NCI-H1105 treated with DMSO at 0.1 percent for 48 hours (cell line): ENCODE results near the gene CFAP61.

Experiments used
- DNase-seq: peaks from one replicate; lab custom pipeline; 2025; lab: John Stamatoyannopoulos, UW

The CFAP61 gene

GRCh38 chr20:20037960-20038359 lies 14.4 kb upstream of the CFAP61 start:
- DNase-seq: no peak

GRCh38 chr20:20038586-20038985 lies 13.7 kb upstream of the CFAP61 start:
- DNase-seq: no peak

- DNase-seq: no peak
These were observed 12.5 kb upstream of the CFAP61 start for GRCh38 chr20:20039752-20040387.

DNA sequence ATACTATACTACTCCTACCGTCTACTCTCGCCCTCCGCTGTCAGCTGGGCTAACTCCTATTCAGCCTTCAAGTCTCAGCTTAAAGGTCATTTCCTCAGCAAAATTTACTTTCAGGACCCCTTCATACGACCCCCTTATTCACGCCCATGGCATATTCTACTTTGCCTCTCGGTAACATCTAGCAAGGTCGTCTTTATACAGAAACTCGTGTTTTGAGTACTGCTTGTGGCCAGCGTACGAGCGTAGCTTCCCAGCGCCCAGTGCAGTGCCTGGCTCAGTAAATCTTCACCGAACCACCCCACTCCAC lies 612 bp upstream of the CFAP61 start:
- DNase-seq: no peak

DNA sequence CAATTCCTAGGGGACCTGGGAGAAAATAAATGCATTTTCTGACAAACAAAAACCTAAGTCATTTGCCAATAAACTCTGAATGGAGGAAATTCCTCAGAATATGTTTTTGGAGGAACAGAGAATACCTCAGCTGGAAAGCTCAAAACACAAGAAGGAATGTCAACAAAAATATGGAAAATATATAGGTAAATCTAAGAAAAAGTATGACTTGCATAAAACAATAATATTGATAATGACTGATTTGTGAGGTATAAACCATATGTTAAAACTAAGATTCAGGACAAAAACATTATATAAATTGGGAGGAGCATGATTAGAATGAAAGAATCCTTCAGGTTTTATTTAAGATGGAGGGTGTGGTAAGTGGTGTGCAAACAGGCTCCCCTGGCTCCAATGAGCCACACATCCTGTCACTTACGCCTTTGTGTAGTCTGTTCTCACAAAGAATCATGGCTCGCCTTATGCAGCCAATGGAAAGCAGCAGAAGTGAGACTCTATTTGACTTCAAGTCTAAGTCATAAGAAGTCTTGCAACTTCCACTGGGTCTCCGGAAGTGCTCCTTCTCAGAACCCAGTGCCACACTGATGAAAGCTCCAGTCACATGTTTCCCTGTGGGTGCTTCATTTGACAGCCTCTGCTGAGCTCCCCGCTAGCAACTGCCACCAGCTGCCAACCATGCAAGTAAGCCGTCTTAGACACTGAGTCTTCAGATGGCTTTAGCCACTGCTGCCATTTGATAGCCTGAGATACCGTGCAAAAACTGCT lies 8.1 kb downstream of the CFAP61 start:
- peak; percentile 38 for DNase-seq

DNA sequence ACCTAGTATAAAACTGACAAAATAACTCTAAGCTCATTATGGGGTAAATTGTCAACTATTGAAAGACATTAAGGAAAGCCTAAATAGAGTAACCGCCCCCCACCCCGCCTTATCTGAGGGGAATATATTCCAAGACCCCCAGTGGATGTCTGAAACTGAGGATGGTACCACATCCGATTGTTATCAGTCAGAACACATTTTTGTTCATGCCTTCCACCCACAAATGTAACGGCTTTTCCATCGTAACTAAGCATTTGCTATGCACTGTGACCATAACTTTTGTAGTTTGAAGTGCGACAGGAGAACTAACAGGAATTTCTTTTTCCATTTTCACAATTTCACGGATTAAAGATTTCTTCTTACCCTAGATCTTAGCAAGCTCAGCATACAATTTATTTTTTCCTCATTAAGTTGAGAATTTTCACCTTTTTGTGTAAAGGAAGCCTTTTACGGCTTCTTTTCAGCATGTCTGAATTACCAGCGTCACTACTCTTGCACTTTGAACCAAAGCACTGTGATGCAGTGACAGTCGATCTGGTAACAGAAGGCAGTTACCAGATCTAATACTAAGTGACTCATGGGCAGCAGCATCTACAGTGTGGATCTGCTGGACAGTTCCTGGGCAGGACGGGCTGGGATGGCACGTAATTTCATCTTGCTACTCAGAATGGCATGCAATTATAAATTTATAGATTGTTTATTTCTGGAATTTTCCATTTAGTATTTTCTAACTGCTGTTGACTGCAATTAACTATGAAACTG lies 11.8 kb downstream of the CFAP61 start:
- no peak for DNase-seq

GRCh38 chr20:20065361-20065760 lies 13.0 kb downstream of the CFAP61 start:
- DNase-seq: no peak

- DNase-seq: no peak
These were observed 18.8 kb downstream of the CFAP61 start for GRCh38 chr20:20070871-20071726.

DNA sequence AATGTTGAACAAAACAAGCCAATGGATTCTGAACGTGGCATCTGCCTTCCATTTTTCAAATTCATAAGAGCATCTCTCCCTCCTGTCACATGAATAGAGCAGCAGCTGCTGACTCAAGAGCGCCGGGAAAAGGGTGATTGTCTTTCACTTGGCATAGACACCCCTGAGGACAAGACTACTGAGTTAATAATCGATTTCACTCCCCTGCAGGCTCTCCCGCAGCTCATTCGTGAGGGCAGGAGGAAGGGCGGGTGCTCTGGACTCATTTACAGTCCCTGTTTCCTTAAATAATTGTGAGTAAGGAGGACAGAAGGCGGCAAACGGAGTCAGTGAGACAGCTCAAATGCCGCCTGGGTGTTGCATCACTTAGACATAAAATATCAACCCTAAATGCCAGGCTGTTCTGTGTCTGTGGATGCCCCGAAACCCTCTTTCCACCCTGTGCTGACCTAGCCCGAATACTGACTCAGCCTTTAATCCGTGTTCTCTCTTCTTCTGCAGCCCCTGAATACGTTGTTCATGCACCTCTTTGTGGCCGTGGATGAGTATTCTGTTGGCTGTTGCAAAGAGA lies 21.6 kb downstream of the CFAP61 start:
- peak; percentile 16 for DNase-seq

DNA sequence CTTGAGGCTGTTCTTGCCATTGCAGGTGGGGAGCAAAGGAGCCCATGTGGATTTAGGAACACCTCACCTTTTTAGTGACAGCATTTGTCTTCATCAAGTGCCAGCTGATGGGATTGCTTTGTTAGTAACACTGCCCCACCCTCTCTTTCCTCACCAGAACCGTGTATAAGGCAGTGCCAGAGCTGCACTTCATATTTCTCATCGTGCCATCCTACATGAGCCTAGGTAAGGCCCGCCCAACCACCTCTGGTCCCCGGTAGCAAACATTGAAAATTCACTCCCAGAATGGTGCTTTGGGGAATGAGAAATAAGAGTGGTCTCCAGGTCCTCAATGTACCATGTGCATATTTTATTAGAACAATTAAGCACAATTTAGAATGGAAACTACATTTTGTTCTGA lies 22.7 kb downstream of the CFAP61 start:
- DNase-seq: no peak

- DNase-seq: no peak
These were observed 24.1 kb downstream of the CFAP61 start for GRCh38 chr20:20076297-20077065.

- DNase-seq: no peak
These were observed 25.7 kb downstream of the CFAP61 start for GRCh38 chr20:20078041-20078440.

DNA sequence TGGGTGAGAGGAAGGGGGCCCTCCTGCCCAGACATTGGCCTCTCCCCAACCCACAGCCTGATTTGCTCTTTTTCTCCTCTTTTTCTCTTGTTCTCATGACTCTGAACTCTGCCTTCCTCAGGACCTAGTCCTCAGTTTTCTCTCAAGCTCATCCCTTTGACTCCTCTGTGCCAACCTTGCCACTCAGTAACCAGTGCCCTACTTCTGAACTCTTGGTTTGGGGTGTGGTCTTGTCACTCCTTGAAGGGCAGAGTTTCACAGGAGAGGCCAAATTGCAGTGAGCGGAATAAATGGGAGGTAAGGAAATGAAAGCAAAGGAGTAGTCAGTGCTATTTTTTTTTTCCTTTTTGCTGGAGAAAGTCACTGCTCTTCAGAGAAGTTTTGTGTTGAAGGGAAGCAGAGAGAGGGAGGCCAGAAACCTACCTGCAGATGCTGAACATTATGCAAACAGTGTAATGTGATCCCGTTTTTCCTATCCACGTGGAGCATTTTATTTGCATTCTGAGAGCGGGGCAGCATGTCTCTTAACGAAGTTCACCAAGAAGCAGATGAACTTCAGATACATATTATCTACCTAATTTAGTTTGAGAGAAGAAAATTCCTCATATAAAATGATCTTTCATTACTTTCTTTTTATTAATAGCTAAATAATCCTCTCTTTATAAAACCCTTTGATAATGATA lies 26.9 kb downstream of the CFAP61 start:
- peak; percentile 53 for DNase-seq

DNA sequence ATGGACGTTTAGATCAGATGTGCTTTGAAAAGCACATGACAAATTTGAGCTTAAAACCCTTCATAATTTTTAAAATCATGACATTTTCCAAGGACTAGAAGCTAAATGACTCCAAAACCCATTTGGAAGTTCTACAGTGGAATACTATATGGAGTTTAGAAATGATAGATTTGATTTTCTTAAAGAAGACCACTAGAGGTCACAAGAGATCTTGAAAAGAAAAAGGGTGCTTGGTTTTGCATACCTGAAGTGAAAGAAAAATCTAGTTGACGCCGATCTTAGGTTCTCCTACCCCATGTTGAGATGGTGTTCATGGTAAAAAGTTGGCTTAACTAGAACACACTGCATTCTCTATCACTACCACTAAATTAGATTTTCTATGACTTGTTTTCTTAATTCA lies 31.5 kb downstream of the CFAP61 start:
- peak; percentile 73 for DNase-seq

GRCh38 chr20:20084296-20084752 lies 32.0 kb downstream of the CFAP61 start:
- DNase-seq: no peak

- DNase-seq: no peak
These were observed 32.7 kb downstream of the CFAP61 start for GRCh38 chr20:20085071-20085470.

GRCh38 chr20:20085812-20086211 lies 33.5 kb downstream of the CFAP61 start:
- no peak for DNase-seq

DNA sequence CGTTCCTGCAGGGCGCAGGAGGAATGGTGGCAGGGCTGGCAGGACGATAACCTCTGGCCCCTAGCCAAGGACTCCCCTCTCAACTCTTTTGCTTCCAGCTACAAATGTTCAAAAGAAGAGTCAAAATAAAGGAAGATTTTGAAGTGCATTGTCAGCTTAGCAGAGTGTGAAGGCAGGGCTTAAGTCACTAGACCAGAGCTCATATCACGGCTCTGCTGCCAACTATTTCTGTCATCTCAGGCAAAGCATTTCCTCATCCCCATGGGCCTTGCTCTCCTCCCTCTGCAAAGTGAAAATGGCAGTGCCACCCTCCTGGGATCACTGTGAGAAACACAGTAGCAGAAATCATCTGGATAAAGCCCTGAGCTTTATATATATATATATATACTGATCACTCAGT lies 36.7 kb downstream of the CFAP61 start:
- no peak for DNase-seq

DNA sequence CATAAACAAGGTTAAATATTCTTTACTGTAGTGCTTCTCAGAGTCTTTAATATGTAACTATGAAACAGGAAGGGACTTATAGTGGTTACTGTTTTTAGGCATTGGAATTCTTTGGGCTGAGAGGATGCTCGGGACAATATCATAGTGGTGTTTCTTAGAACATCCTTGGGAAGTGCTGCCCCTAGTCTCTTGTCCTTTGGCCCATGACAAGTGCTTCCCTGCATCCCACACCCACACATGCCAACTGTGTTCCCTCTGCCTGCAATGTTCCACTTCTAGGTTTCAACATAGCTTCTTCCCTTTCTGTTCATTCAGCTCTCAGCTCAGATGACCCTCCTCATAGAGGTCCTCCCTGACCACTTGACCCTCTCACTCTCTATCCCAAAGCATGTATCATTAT lies 37.6 kb downstream of the CFAP61 start:
- DNase-seq: no peak

DNA sequence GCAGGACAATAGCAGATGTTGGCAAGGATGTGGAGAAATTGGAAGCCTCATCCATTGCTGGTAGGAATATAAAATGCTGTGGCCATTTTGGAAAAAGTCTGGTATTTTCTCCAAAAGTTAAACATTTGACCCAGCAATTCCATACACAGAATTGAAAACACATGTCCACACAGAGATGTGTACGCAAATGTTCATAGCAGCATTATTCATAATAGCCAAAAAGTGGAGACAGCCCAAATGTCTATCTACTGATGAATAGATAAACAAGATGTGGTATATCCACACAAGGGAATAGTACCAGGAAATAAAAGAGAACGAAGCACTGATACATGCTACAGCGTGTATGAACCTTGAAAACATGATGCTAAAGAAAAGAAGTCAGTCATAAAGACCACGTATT lies 40.5 kb downstream of the CFAP61 start:
- DNase-seq: no peak
